Neural progenitor cell (in vitro differentiated cells): Measurements from ENCODE around the gene EPB42. TPM values are rescaled to one million over a fixed set of nuclear protein-coding genes. Genes with fewer than 3 reads are reported as not detected.
A peak's percentile ranks its signal among the peaks of the same experiment; 100 is the strongest.

Experiments used
- DNase-seq: peaks from one replicate; pipeline ENCODE4 v3.0.0-alpha.2; 2016; ENCODE audit warnings: low spot score
- H2AFZ ChIP-seq: fragments of 200-600 bp; sonication (generic); replicated peaks from 2 replicates; pipeline ENCODE4 v1.6.1; 2016; ENCODE audit warnings: antibody characterized with exemption
- H3F3A ChIP-seq: fragments of 200-600 bp; sonication (generic); 2 replicates; pipeline ENCODE4 v1.6.1; 2016; ENCODE audit warnings: antibody characterized with exemption, low read depth
- H3K27ac ChIP-seq: fragments of 200-600 bp; sonication (generic); 2 replicates; pipeline ENCODE4 v1.5.1; 2016; ENCODE audit warnings: mild to moderate bottlenecking
- H3K27me3 ChIP-seq: fragments of 200-600 bp; sonication (generic); 2 replicates; pipeline ENCODE4 v1.6.1; 2016; ENCODE audit warnings: mild to moderate bottlenecking, moderate library complexity
- H3K36me3 ChIP-seq: fragments of 200-600 bp; sonication (generic); 2 replicates; pipeline ENCODE4 v1.5.1; 2016
- H3K4me1 ChIP-seq: fragments of 200-600 bp; sonication (generic); 2 replicates; pipeline ENCODE4 v1.6.1; 2016; ENCODE audit warnings: mixed run types
- H3K4me2 ChIP-seq: fragments of 200-600 bp; sonication (generic); 2 replicates; pipeline ENCODE4 v1.6.1; 2016
- H3K4me3 ChIP-seq: fragments of 200-600 bp; sonication (generic); 2 replicates; pipeline ENCODE4 v1.5.1; 2016
- H3K79me2 ChIP-seq: fragments of 200-600 bp; sonication (generic); 2 replicates; pipeline ENCODE4 v1.6.1; 2016; ENCODE audit warnings: low read depth
- H3K9ac ChIP-seq: fragments of 200-600 bp; sonication (generic); 2 replicates; pipeline ENCODE4 v1.6.1; 2016
- H3K9me3 ChIP-seq: fragments of 200-600 bp; sonication (generic); 2 replicates; pipeline ENCODE4 v1.5.1; 2016; ENCODE audit warnings: low read depth
- H4K20me1 ChIP-seq: fragments of 200-600 bp; sonication (generic); 2 replicates; pipeline ENCODE4 v1.6.1; 2016; ENCODE audit warnings: low read depth
- H3K27ac Mint-ChIP-seq: 3 replicates; pipeline ENCODE4 v1.8.0; 2021; ENCODE audit warnings: mixed read lengths
- H3K27me3 Mint-ChIP-seq: 2 replicates; pipeline ENCODE4 v1.8.0; 2022; ENCODE audit warnings: low read depth, mild to moderate bottlenecking, inconsistent platforms, moderate library complexity, mixed read lengths; ENCODE audit not compliant: insufficient read depth
- H3K36me3 Mint-ChIP-seq: 3 replicates; pipeline ENCODE4 v1.8.0; 2021; ENCODE audit warnings: mixed read lengths
- H3K4me1 Mint-ChIP-seq: 3 replicates; pipeline ENCODE4 v1.8.0; 2021; ENCODE audit warnings: mixed read lengths
- H3K4me3 Mint-ChIP-seq: 3 replicates; pipeline ENCODE4 v1.8.0; 2021; ENCODE audit warnings: mild to moderate bottlenecking, moderate library complexity, mixed read lengths
- H3K9me3 Mint-ChIP-seq: 3 replicates; pipeline ENCODE4 v1.8.0; 2020; ENCODE audit warnings: mixed read lengths
- EZH2 ChIP-seq: fragments of 200-600 bp; sonication (generic); IDR thresholded peaks from 2 replicates; pipeline ENCODE4 v1.6.1; 2017; ENCODE audit warnings: antibody characterized with exemption, mild to moderate bottlenecking, moderate library complexity
- EZH2phosphoT487 ChIP-seq: fragments of 200-600 bp; sonication (generic); IDR thresholded peaks from 2 replicates; pipeline ENCODE4 v1.6.1; 2017; ENCODE audit warnings: antibody characterized with exemption
- total RNA-seq: library from RNA; depleted of rRNA; stranded (reverse); fragments of >200 nt; gene quantifications from 2 replicates; pipeline ENCODE4 v1.2.3, GENCODE V29; 2015; ENCODE audit warnings: low replicate concordance
- TF ChIP-seq, protein P1 (sequence below): fragments of 200-600 bp; sonication (generic); IDR thresholded peaks from 2 replicates; pipeline ENCODE4 v1.5.1; 2017; ENCODE audit warnings: antibody characterized with exemption, mild to moderate bottlenecking

Gene EPB42
- total RNA-seq, 1 donor from 2014 or later, result not detected

DNA sequence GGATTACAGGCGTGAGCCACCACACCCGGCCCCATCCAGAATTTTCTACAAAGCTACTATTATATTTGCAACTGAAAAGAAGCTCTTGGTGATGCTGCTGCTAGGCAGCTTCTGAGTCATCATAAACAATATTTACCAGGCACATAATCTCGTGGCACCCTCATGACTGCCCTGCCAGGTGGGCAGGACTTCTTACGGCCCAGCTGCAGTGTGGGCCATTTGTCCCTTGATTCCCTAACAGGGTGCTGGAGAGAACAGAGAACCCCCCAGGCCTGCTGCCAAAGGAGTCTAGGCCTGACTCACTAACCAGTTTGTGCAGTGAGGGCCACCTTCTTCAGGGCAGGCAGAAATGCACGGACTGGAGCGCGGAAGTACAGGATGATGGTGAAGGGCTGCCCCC lies 4.9 kb downstream of the EPB42 start:
- Mint-ChIP-seq H3K9me3 (no peaks in the 10 kb centered on the region), H3K36me3 (no peaks in the 10 kb centered on the region), H3K27ac (no peak overlapping the region)

DNA sequence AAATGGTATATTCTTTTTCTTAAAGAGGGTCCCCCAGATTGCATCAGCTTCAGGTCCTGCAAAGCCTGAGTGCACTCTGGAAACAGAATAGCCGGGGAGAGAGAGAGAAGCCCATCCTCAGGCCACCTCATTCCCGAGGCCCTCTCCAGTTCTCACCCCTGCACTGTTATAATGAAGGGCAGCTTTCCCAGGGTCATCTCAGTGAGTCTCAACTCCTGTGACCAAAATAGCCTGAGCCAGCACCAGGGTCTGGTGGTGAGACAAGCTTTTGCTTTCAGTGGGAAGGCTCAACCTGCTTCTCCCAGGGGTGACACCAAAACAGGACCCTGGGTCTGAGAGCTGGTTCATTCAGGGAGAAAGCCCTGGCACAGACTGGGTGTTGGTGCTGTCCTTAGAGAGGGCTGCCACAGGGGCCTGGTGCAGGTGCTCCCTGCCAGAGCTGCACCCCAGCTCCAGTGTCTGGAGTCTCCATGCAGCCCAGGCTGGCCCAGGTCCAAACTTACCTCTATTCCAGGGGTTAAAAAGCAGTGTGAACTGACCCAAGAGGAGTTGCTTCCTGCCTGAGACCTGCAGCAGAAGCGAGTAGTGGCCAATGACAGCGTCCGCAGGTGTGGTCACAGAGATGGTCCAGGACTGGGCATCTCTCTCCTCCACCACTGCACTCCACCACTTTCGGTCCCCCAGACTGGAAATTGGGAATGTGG lies 6.1 kb downstream of the EPB42 start:
- Mint-ChIP-seq H3K27ac (no peak overlapping the region), H3K36me3 (no peaks in the 10 kb centered on the region), H3K9me3 (no peaks in the 10 kb centered on the region), H3K4me3 (no peak overlapping the region), H3K4me1 (peaks cover 7% of the 10 kb centered on the region), H3K27me3 (peaks cover 2% of the 10 kb centered on the region)
- TF ChIP-seq EZH2 (no peak), EZH2phosphoT487 (no peak)
- TF ChIP-seq, protein P1, sequence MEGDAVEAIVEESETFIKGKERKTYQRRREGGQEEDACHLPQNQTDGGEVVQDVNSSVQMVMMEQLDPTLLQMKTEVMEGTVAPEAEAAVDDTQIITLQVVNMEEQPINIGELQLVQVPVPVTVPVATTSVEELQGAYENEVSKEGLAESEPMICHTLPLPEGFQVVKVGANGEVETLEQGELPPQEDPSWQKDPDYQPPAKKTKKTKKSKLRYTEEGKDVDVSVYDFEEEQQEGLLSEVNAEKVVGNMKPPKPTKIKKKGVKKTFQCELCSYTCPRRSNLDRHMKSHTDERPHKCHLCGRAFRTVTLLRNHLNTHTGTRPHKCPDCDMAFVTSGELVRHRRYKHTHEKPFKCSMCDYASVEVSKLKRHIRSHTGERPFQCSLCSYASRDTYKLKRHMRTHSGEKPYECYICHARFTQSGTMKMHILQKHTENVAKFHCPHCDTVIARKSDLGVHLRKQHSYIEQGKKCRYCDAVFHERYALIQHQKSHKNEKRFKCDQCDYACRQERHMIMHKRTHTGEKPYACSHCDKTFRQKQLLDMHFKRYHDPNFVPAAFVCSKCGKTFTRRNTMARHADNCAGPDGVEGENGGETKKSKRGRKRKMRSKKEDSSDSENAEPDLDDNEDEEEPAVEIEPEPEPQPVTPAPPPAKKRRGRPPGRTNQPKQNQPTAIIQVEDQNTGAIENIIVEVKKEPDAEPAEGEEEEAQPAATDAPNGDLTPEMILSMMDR, result no peak
- no peaks in the 10 kb centered on the region for H3K4me1 ChIP-seq
- H3K9ac ChIP-seq, result no peak overlapping the region
- peak overlapping the region; percentile 72 for H2AFZ ChIP-seq
- H3K79me2 ChIP-seq, result no peaks in the 10 kb centered on the region
- no peaks in the 10 kb centered on the region for H3K9me3 ChIP-seq
- no peak for DNase-seq
- no peak overlapping the region for H3K4me3 ChIP-seq
- H3K36me3 ChIP-seq, result no peaks in the 10 kb centered on the region
- H3K27me3 ChIP-seq, result no peaks in the 10 kb centered on the region
- no peaks in the 10 kb centered on the region for H3F3A ChIP-seq
- H3K4me2 ChIP-seq, result no peak overlapping the region
- no peaks in the 10 kb centered on the region for H4K20me1 ChIP-seq
- no peak overlapping the region for H3K27ac ChIP-seq

More for the DNA sequence above, 4.9 kb downstream of the EPB42 start:
- Histone ChIP-seq H3K9ac (no peak overlapping the region), H3K4me2 (no peak overlapping the region), H3K4me1 (no peaks in the 10 kb centered on the region), H3F3A (no peaks in the 10 kb centered on the region), H4K20me1 (no peaks in the 10 kb centered on the region), H3K9me3 (no peaks in the 10 kb centered on the region), H3K4me3 (no peak overlapping the region), H3K79me2 (no peaks in the 10 kb centered on the region), H3K36me3 (no peaks in the 10 kb centered on the region), H3K27me3 (no peaks in the 10 kb centered on the region), H3K27ac (no peak overlapping the region), H2AFZ (no peak overlapping the region)
- TF ChIP-seq EZH2 (no peak), EZH2phosphoT487 (no peak)
- TF ChIP-seq, protein P1, result no peak
- Mint-ChIP-seq H3K4me1 (peaks cover 8% of the 10 kb centered on the region), H3K27me3 (peaks cover 2% of the 10 kb centered on the region), H3K4me3 (no peak overlapping the region)
- DNase-seq, result no peak

DNA sequence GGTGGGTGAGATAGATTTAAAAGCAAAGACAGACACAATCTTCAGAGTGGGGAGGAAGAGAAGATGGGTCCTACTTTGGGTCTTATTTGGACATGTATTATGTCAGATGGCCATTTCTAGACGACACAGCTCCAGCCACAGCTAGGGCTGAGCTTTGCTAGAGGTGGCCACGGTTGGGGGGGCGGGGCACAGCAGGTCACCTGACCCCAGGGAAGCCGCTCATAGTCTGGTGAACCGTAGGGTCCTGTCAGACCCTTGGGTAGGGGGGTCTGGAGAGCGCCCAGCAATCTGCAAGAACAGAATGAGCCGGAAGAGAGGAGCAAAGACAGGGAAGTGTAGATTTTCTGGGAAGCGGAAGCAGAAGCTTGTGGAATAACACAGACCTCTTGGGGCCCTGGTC lies 6.6 kb downstream of the EPB42 start:
- Mint-ChIP-seq H3K4me1 (peaks cover 7% of the 10 kb centered on the region), H3K27ac (peak overlapping the region; percentile 69), H3K27me3 (peaks cover 2% of the 10 kb centered on the region), H3K9me3 (no peaks in the 10 kb centered on the region), H3K4me3 (no peak overlapping the region), H3K36me3 (no peaks in the 10 kb centered on the region)
- Histone ChIP-seq H4K20me1 (no peaks in the 10 kb centered on the region), H2AFZ (peak overlapping the region; percentile 72), H3K79me2 (no peaks in the 10 kb centered on the region), H3K4me3 (no peak overlapping the region), H3K4me2 (no peak overlapping the region), H3F3A (no peaks in the 10 kb centered on the region), H3K4me1 (no peaks in the 10 kb centered on the region), H3K27ac (no peak overlapping the region), H3K36me3 (no peaks in the 10 kb centered on the region), H3K9me3 (no peaks in the 10 kb centered on the region), H3K27me3 (no peaks in the 10 kb centered on the region), H3K9ac (no peak overlapping the region)
- no peak for DNase-seq
- TF ChIP-seq, protein P1, result no peak
- TF ChIP-seq EZH2phosphoT487, result no peak
- no peak for TF ChIP-seq EZH2
